ENCODE data around the gene PCNT.

Gene PCNT

DNA sequence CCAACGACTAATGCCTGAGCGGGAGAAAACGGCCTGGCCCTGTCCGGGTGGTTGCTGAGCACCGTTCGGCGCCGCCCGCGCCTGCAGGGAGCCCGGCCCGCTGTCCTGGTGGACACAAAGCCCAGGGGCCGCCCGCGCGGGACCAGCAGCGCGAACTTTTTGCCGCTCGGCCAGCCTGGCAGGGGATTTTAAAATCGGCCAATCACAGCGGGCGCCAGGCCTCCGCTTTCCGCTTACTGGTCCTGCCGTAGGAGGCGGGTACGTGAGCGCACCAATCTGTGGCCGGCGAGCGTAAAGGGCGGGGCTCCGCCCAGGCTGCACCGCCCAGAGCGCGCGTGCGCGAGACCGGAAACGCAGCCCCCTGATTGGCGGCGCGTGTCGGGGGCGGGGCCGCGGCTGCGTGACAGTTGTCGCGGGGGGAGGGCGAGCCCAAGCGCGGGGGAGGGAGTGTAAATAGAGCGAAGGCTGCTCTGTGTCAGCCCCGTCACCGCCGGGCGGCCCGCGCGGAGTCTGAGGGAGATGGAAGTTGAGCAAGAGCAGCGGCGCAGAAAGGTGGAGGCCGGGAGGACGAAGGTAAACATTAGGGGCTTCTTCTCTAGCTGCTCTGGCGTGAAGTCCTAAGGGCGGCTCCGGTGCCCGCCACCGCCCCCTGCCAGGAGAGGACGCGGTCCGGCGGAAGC lies at the start of gene PCNT, which contains the start of gene C21orf58:
Gene PCNT (plus strand): TSS at position 447 of the 680 bp plus-strand sequence. CDS start 73 bp downstream, at position 520.
Gene C21orf58 (minus strand): TSS at position 161 of the 680 bp plus-strand sequence. CDS start 1,132 bp downstream, outside the sequence.
- DNase-seq, result peak; percentile 98

DNA sequence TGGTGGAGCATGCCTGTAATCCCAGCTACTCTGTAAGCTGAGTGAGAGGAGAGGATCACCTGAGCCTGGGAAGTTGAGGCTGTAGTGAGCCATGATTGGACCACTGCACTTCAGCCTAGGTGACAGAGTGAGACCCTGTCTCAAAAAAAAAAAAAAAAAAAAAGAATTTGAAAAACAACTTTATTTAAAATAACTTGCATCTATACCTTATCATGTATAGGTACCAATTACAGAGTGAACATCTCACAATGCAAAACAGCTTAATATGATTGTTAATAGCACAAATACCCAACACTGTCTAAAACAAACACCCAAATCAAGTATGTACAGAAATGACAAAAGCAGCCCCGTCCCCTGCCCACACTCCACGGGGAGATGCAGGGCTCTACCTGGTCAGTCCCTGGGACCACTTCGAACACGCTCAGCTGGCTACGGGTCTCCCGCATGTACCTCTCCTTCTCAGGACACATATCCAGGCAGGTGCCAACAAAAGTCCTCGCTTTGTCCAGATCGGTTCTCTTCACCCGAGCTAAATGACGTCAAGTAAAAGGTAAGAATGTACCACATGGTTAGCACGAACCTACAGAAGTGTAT lies 49.1 kb upstream of the PCNT start:
- no peak for DNase-seq

DNA sequence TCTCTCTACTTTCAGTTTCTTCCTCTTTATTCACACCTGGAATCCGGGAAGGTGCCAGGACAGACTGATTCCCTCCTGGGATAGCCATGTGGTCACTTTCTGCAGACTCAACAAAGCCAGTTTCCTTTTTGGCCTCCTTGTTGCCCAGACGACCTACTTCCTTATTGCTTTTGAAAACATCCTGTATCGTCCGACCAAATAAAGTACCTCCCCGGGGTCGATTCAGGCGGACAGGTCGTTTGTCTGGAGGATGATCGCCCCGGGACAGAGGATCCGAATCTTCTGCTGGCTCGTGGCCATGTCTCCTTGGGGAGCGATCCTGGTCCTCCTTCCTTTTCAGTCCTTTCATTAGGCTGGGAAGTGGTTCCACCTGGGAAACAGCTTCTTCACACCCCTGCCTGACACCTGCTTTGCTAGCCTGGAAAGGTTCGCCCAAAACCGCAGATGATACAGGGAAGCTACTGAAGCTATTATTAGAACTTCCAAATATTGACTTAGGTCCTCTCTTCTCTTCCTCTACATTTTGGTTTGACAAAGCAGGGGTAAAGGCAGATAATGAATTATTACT lies 39.8 kb upstream of the PCNT start:
- no peak for DNase-seq

GRCh38 chr21:46284733-46285132 lies 39.2 kb upstream of the PCNT start:
- DNase-seq, result no peak

- no peak for DNase-seq
Observed at GRCh38 chr21:46285206-46285661, 38.7 kb upstream of the PCNT start, which contains the start of gene MCM3AP. Gene MCM3AP, minus strand, starts transcription at chr21:46285611. Its CDS starts 325 bp downstream, at chr21:46285286.

GRCh38 chr21:46285761-46286647 lies 38.0 kb upstream of the PCNT start, which contains the start of gene YBEY:
Gene YBEY, plus strand, starts transcription at chr21:46286342. Its CDS starts 572 bp downstream, at chr21:46286914.
- peak; percentile 94 for DNase-seq

DNA sequence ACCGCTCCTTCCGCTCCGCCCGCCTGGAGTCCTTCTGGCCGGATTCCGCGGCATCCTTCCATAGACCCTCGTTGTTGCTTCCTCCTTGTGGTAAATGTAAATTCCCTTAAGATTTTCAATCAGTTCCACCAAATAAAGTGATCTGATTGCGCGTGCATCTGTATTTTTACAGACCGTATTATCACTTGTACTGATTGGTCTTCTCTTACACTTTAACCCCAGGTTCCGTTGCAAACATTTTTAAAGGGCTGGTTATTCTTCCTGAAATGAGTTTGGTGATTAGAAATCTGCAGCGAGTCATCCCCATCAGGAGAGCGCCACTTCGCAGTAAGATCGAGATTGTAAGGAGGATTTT lies 37.3 kb upstream of the PCNT start:
- no peak for DNase-seq

DNA sequence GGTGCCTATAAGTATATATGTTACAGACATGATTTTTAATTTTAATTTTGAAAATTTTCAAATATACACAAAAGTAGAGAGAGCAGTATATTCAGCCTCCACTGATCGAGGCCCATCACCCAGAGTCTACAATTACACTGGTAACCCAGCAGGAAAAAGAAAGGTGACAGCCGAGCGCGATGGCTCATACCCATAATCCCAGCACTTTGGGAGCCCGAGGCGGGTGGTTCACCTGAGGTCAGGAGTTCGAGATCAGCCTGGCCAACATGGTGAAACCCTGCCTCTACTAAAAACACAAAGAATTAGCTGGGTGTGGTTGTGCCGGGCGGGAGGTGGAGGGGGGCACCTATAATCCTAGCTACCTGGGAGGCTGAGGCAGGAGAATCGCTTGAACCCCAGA lies 36.4 kb upstream of the PCNT start:
- no peak for DNase-seq

DNA sequence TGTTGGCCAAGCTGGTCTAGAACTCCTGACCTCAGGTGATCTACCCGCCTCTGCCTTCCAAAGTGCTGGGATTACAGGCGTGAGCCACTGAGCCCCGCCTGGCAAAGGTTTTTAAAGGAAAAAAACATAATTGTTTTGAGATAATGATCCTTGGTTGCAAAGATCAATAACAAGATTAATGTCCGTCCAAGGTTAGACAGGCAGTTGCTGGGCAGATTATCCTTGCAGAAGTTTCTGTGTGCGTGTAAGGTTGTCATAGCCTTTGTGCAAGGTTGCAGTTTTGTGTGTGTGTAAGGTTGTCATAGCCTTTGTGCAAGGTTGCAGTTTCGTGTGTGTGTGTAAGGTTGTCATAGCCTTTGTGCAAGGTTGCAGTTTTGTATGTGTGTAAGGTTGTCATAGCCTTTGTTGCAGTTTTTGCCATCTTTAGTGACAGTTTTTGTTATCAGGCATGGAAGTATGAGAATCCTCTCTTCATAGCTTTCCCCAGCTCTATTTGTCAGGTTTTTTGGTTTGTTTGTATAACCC lies 34.2 kb upstream of the PCNT start:
- DNase-seq, result no peak

DNA sequence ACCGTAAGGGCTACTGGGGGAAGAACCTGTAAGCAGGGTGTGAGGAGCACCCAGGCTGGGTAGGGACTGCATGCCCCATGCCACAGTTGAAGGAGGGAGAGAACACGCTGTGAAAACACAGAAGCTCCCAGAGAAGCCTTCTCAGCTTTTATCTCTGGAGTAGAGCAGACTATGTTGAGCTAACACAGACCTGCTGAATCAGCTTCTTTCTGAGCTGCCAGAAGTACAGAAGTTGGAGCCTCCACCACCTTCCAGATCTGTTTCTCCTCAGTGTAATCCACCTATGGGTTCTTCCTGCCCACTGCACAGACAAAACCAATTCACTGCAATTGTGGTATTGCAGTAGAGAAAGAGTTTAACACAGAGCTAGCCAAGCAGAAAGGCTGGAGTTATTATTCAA lies 32.4 kb upstream of the PCNT start:
- no peak for DNase-seq

- peak; percentile 66 for DNase-seq
Observed at GRCh38 chr21:46294647-46295176, 29.2 kb upstream of the PCNT start.

DNA sequence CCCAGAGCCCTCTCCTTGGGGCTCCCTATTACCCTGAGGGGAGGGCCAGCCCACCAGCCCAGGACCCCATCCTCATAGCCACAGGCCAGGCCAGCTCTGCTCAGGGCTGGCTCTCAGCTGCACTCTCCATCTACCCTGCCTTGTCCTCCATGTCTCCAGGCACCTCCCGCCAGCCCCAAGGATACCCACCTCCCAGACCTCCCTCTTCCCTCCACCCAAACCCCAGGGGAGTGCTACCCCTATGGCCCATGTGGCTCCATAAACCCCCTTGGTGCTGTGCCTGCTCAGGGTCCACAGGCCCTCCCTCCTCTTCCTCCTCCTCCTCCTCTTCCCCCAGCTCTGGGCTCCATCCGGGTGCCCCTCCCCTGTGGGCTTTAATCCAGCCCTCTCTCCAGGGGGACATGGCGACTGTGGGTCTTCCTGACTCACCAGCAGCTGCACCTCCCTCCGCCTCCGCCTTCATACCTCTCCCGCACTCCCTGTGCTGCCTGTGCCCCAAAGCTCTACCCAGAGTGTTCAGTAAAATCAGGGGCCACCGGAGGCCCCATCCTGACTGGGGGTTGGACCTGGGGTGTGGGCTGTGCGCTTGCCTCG lies 28.7 kb upstream of the PCNT start:
- DNase-seq, result peak; percentile 84

DNA sequence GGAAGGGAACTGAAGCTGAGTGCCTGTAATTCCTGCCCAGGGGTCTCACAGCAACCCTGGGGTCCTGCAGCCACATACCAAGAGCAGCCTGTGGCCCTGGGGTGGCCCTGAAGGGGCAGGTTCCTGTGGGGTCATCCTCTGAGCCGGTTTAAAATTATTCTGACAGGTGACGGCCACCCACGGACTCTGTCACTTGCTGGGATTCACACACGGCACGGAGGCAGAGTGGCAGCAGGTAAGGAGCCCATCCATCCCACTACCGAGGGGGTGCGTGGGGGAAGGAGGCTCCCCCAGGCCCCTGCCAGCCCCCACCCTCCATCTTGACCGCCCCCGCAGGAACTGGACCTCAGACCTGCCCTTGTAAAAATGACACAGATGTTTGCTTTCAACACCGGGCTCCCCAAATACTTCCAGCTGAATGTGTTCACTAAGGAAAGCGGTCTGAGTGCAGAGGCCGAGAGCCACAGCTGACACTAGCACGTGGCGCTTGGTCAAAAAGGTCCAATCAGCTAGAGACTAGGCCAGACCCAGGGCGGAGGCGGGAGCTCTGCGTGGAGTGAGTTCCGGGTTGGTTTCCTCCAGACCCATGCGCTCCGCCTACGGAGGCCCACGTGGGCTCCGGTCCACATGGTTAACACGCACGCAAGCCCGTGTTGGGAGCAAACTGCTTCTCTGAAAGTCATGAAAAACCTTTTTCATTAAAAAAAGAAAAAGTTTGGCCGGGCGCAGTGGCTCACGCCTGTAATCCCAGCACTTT lies 27.8 kb upstream of the PCNT start:
- DNase-seq, result peak; percentile 90

DNA sequence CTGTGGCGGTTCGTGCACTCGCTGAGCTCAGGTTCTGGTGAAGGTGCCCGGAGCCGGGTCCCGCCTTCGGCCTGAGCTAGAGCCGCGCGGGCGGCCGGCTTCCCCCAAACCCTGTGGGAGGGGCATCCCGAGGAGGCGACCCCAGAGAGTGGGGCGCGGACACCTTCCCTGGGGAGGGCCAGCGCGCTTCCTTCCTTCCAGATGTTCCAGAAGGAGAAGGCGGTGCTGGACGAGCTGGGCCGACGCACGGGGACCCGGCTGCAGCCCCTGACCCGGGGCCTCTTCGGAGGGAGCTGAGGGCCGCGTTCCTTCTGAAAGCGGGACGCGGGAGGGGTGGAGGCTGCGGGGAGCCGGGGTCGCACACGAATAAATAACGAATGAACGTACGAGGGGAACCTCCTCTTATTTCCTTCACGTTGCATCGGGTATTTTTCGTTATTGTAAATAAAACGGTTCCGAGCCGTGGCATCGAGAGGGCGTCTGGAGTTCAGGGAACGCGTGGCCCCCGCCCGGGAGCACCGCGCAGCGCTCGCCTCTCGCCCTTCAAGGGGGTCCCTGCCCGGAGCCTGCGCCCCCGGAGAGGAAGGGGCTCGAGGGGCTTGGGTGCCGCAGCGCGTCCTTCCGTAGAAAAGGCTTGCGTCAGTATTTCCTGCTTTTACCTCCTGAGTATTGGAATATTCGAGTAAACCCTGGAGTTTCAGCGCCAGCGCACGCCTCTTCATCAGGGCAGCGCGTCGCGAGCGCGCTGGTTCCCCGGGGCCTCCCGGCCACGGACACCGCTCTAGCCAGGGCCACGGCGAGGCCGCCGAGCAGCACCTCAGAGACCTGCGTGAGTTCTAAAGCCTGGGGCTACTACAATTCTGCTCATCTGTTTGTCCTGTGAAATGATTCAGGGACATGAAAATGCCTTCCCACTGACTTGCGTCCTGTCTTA lies 26.4 kb upstream of the PCNT start:
- peak; percentile 38 for DNase-seq

DNA sequence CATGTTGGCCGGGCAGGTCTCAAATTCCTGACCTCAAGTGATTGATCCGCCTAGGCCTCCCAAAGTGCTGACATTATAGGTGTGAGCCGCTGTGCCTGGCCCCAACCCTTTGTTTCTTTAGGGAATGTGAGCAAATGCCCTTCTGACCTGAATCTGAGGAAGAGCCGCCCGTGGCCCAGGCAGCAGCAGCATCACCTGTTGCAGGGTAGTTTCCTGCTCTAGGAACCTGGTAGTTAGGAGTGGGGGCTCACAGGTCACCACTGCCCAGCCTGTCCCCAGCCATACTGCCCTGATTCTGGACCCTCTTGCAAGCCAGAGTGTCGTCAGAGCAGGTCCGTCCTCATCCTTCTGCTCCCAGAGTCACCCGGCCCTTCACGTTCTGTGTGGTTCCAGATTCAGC lies 24.8 kb upstream of the PCNT start:
- DNase-seq, result no peak

GRCh38 chr21:46301759-46302158 lies 22.2 kb upstream of the PCNT start:
- DNase-seq, result no peak

- DNase-seq, result no peak
Observed at GRCh38 chr21:46304437-46304836, 19.5 kb upstream of the PCNT start.

DNA sequence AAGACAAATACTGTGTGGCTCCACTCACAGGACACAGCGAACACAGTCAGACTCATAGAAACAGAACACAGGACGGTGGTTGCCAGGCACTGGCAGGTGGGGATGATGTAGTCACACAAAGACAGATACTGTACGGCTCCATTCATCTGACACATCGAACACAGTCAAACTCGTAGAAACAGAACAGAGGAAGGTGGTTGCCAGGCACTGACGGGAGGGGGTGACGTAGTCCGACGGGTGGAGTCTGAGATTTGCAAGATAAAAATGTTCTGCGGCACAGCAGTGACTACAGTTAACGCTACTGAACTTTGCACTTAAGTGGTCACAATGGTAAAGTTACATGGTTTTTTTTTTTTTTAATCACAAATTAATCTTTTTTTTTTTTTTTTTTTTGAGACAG lies 19.0 kb upstream of the PCNT start:
- no peak for DNase-seq

DNA sequence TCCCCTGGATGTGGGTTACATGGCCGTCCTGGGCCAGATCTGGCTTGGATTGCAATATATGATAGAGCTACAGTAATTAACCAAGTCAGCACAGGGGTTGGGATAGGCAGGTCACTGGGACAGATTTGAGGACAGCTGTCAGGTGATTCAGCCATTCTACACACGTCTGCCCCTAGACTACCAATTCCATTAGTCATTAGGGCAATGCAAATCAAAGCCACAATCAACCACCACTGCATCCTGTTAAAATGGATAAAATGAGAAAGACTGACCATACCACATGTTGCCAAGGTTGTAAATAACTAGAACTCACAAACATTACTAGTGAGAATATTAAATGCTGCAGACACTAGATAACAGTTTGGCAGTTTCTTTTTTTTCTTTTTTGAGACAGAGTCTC lies 16.3 kb upstream of the PCNT start:
- DNase-seq, result peak; percentile 43

DNA sequence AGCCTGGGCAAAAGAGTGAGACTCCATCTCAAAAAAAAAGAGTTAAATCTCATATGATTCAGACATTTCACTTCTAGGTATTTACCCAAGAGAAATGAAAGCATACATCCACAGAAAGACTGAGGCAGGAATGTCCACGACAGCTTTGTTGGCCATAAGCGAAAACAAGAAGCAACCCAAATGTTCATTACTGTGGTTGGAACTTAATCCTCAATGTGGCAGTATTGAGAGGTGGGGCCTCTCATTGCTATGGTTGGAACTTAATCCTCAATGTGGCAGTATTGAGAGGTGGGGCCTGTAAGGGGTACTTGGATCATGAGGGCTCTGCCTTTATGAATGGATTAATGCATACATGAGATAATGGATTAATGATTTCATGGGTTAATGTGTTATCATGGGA lies 15.5 kb upstream of the PCNT start:
- no peak for DNase-seq

Data from fibroblast of skin of right biceps (primary cell).